ENCODE data around the gene VDR. TPM values are rescaled to one million over a fixed set of nuclear protein-coding genes. Genes with fewer than 3 reads are reported as not detected.

The VDR gene
- polyA plus RNA-seq, 1 donor from 2014 or later: not detected

DNA sequence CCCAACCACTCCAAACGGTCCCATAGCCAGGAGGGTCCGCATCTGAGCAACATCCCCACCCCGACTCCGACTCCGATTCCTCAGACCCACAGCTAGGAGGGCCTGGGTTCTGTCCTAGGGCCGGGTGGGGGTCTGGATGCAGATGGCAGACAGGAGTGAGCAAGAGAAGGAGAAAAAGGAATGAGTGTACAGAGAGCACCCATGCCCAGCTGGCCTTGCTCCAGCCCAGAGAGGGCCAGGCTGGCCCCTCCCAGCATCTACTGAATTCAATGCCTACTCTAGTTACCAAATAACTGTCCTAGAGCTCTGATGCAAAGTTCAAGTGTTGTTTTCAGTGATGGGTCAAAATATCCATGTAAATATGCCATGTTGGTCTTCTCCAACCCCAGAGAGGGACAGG is 40.8 kb downstream of the VDR start:
- Histone ChIP-seq H3K9ac (ENCODE audit: low read length) (no peak overlapping the region), H3K36me3 (ENCODE audit: insufficient read depth, low read length) (no peaks in the 10 kb centered on the region), H3K27me3 (ENCODE audit: insufficient read depth, low read depth, low read length) (no peaks in the 10 kb centered on the region), H2AFZ (ENCODE audit: low read depth, low read length) (no peak overlapping the region), H3K9me3 (ENCODE audit: low read length) (no peaks in the 10 kb centered on the region), H3K4me3 (ENCODE audit: low read length) (no peak overlapping the region), H4K20me1 (ENCODE audit: insufficient read depth) (no peaks in the 10 kb centered on the region), H3K4me2 (ENCODE audit: low read length) (no peak overlapping the region), H3K27ac (ENCODE audit: low read length) (no peak overlapping the region), H3K9me2 (ENCODE audit: insufficient read depth, low read length) (no peaks in the 10 kb centered on the region), H3K79me2 (replicated peaks; ENCODE audit: insufficient read depth, low read length) (no peaks in the 10 kb centered on the region), H3F3A (ENCODE audit: insufficient read depth, low read length, poor library complexity, severe bottlenecking) (no peaks in the 10 kb centered on the region)
- TF ChIP-seq EP300 (conservative IDR thresholded peaks at IDR 0.05; ENCODE audit: poor library complexity, severe bottlenecking) (no peak), SMC3 (conservative IDR thresholded peaks at IDR 0.05; ENCODE audit: poor library complexity) (no peak), MXI1 (conservative IDR thresholded peaks at IDR 0.05; ENCODE audit: poor library complexity, severe bottlenecking) (no peak), EZH2 (IDR thresholded peaks at IDR 0.05; ENCODE audit: borderline replicate concordance, insufficient read depth, low read length, poor library complexity, severe bottlenecking) (no peak), TAF1 (IDR thresholded peaks at IDR 0.05; ENCODE audit: low read depth) (no peak), POLR2AphosphoS5 (IDR thresholded peaks at IDR 0.05) (no peak), RAD21 (conservative IDR thresholded peaks at IDR 0.05) (no peak)
- TF ChIP-seq, protein P1, sequence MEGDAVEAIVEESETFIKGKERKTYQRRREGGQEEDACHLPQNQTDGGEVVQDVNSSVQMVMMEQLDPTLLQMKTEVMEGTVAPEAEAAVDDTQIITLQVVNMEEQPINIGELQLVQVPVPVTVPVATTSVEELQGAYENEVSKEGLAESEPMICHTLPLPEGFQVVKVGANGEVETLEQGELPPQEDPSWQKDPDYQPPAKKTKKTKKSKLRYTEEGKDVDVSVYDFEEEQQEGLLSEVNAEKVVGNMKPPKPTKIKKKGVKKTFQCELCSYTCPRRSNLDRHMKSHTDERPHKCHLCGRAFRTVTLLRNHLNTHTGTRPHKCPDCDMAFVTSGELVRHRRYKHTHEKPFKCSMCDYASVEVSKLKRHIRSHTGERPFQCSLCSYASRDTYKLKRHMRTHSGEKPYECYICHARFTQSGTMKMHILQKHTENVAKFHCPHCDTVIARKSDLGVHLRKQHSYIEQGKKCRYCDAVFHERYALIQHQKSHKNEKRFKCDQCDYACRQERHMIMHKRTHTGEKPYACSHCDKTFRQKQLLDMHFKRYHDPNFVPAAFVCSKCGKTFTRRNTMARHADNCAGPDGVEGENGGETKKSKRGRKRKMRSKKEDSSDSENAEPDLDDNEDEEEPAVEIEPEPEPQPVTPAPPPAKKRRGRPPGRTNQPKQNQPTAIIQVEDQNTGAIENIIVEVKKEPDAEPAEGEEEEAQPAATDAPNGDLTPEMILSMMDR (IDR thresholded peaks at IDR 0.05; ENCODE audit: poor library complexity, severe bottlenecking): no peak
- TF ChIP-seq, protein P2, sequence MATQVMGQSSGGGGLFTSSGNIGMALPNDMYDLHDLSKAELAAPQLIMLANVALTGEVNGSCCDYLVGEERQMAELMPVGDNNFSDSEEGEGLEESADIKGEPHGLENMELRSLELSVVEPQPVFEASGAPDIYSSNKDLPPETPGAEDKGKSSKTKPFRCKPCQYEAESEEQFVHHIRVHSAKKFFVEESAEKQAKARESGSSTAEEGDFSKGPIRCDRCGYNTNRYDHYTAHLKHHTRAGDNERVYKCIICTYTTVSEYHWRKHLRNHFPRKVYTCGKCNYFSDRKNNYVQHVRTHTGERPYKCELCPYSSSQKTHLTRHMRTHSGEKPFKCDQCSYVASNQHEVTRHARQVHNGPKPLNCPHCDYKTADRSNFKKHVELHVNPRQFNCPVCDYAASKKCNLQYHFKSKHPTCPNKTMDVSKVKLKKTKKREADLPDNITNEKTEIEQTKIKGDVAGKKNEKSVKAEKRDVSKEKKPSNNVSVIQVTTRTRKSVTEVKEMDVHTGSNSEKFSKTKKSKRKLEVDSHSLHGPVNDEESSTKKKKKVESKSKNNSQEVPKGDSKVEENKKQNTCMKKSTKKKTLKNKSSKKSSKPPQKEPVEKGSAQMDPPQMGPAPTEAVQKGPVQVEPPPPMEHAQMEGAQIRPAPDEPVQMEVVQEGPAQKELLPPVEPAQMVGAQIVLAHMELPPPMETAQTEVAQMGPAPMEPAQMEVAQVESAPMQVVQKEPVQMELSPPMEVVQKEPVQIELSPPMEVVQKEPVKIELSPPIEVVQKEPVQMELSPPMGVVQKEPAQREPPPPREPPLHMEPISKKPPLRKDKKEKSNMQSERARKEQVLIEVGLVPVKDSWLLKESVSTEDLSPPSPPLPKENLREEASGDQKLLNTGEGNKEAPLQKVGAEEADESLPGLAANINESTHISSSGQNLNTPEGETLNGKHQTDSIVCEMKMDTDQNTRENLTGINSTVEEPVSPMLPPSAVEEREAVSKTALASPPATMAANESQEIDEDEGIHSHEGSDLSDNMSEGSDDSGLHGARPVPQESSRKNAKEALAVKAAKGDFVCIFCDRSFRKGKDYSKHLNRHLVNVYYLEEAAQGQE (IDR thresholded peaks at IDR 0.05; ENCODE audit: borderline replicate concordance): no peak

DNA sequence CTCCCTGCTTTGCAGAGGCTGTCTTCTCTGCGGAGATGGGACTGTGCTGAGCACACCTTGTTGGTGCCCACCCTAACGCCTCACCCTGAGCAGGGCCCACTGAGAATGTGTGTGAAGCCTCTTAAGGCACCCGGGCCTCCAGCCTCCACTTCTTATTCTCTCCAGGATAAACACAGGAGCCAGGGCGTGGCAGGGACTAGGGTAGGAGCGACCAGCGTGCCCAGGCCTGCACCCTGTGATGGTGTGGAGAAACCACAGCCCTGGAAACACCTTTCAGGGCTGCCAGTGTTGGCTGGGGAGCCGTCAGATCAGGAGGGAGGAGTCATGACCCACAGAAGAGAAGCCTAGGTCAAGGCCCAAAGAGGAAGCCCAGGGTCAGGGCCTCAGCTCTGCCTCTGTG is 41.3 kb downstream of the VDR start:
- no peaks in the 10 kb centered on the region for H3K79me2 ChIP-seq (replicated peaks; ENCODE audit: insufficient read depth, low read length)
- no peak overlapping the region for H3K4me2 ChIP-seq (ENCODE audit: low read length)
- no peak overlapping the region for H3K9ac ChIP-seq (ENCODE audit: low read length)
- H3K36me3 ChIP-seq (ENCODE audit: insufficient read depth, low read length): no peaks in the 10 kb centered on the region
- no peaks in the 10 kb centered on the region for H3K9me3 ChIP-seq (ENCODE audit: low read length)
- no peak overlapping the region for H3K27ac ChIP-seq (ENCODE audit: low read length)
- no peaks in the 10 kb centered on the region for H4K20me1 ChIP-seq (ENCODE audit: insufficient read depth)
- H3K9me2 ChIP-seq (ENCODE audit: insufficient read depth, low read length): no peaks in the 10 kb centered on the region
- H3K4me3 ChIP-seq (ENCODE audit: low read length): no peak overlapping the region
- no peaks in the 10 kb centered on the region for H3K27me3 ChIP-seq (ENCODE audit: insufficient read depth, low read depth, low read length)
- H2AFZ ChIP-seq (ENCODE audit: low read depth, low read length): no peak overlapping the region
- no peaks in the 10 kb centered on the region for H3F3A ChIP-seq (ENCODE audit: insufficient read depth, low read length, poor library complexity, severe bottlenecking)
- TF ChIP-seq, protein P2 (IDR thresholded peaks at IDR 0.05; ENCODE audit: borderline replicate concordance): no peak
- TF ChIP-seq, protein P1 (IDR thresholded peaks at IDR 0.05; ENCODE audit: poor library complexity, severe bottlenecking): no peak
